Stimulated activated CD4-positive, alpha-beta T cell treated with anti-CD3 and anti-CD28 coated beads, Interleukin-4, amount 100 ng/mL, for 48 hours (primary cell): ENCODE data around the gene SCYGR6.

Experiments
- DNase-seq, 2 donors: peaks; one replicate each; pipeline ENCODE4 v3.0.0-alpha.2; 2020; ENCODE audit warnings: low read depth in 2 of 2

SCYGR6 gene

DNA sequence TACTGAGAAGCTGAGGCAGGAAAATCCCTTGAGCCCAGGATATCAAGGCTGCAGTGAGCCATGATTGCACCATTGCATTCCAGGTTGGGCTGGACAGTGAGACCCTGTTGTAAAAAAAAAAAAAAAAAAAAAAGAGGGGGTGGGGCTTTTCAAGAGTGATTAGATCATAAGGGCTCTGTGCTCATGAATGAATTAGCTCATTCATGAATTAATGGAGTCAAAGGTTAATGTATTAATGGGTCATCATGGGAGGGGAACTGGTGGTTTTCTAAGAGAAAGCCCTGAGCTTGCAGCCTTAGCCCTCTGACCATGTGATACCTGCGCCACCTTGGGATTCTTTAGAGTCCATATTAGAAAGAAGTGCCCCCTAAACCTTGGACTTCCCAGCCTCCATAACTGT is 11.3 kb downstream of the SCYGR6 start:
- no peak for DNase-seq

DNA sequence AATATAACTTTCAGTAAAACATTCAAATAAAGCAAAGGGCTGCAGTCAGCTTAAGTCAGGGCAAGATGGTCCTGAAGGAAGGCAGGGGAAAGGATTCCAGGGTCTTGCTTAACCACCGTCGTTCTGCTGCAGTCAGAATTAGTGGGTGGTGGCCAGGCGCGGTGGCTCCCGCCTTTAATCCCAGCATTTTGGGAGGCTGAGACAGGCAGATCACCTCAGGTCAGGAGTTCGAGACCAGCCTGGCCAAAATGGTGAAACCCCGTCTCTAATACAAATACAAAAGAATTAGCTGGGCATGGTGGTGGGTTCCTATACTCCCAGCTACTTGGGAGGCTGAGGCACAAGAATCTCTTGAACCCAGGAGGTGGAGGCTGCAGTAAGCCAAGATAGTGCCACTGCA is 13.6 kb downstream of the SCYGR6 start:
- DNase-seq = no peak

DNA sequence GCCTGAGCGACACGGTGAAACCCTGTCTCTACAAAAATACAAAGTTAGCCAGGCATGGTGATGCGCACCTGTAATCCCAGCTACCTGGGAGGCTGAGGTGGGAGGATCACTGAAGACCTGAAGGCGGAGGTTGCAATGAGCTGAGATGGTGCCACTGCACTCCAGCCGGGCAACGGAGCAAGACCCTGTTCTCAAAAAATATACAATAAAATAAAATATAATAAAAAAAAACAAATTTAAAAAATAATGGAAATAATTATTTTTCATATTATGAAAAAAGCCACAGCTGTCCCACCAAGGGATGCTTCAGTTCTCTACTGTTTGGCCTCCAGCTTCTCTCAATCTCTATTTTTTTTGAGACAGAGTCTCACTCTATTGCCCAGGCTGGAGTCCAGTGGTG is 17.2 kb downstream of the SCYGR6 start:
- no peak for DNase-seq

DNA sequence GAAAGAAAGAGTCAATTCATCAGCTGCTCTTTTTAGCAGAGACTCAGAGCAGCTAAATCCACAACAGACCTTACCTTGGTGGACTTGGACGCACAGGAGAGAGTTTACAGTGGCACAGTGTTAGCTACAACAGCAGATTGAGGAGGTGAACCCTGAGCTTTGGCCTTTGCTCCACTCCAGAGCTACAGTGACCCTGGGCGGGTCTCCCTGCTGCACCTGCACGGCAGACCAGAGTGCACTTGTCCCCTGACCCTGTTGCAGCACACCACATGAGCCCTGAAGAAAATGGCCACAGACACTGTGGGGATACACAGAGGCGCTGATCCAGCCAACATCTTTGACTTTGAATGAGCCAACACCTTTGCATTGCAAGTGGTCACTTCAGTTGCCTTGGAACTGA is 17.7 kb downstream of the SCYGR6 start:
- DNase-seq = no peak

DNA sequence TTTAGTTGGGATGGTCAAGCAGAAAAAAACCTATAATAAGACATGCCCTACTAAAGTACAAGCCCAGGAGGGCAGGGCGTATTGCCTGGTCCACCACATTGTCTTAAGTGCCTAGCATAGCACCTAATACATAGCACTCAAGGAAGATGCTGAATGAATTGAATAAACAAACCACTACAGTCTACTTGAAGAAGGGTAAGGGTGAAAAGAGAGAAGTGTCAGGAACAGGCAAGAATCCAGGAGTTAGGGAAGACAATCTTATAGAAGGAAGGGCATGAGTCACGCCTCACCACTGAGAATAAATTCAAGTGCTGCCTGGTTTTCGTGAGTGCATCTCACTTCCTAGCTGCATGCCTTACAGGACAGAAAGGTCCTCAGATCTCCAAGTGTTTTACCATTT is 20.6 kb downstream of the SCYGR6 start:
- no peak for DNase-seq

DNA sequence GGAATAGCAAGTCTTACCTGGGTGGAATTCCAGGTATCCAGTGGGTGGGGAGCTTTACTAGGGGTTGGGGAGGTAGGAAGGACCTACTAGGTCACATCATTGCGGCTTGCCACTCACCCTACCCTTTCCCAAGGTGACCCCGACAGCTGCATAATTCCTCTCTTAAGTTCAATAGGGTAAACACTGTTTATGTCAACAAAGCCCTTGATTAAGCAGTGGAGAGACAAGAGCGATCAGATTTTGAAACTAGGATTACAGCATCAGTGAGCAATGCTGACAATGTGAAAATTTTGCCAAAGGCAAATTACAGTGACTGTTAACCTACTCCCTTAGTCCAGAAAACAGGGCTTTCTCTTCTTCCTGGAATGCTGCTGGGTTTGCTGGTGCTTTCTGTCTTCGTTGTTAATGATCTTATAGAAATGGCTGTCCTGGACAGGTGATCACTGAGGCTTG is 21.3 kb downstream of the SCYGR6 start:
- DNase-seq = no peak

DNA sequence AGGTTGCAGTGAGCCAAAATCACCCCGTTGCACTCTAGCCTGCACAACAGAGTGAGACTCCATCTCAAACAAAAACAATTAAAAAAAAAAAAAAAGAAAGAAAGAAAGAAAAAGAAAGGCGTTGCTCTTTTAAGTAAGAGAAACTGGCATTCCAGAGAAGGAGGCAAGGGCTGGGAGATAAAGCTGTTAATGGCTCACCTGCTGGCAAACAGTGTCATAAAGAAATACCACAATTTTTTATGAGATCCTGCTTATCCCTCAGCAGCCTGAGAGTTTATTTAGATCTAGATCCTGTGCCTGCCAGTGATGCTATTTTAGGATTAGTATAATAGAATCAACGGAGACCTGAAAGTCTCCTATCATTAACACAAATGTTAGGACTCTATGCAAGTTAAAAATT is 23.0 kb downstream of the SCYGR6 start:
- no peak for DNase-seq

DNA sequence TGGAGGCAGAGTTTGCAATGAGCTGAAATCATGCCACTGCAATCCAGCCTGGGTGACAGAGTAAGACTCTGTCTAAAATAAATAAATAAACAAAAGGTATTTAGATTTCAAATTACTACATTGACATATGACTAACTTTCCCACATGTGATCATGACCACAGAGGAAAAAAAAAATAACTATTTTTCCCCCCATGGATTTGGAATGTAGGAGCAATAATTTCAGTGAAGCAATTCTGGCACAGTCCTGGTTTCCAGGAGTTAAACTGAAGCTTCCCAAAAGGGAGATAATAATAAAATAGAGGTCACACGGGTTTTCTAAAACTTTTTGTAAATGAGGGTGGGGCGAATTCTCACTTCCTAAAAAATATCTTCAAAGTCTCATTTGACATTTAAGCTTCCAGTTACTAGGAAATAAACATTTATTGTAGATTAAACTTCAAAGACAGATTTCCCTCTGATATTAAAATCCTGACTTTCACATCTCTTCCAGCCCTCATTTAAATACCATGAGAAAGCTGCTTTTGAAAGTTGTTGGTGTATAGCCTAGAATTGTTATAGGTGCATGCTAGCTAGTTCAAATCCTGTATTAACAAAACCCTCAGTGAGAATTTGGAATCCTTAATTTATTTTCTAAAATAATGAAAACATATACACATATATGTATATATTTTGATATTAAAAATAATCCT is 27.4 kb downstream of the SCYGR6 start:
- no peak for DNase-seq

DNA sequence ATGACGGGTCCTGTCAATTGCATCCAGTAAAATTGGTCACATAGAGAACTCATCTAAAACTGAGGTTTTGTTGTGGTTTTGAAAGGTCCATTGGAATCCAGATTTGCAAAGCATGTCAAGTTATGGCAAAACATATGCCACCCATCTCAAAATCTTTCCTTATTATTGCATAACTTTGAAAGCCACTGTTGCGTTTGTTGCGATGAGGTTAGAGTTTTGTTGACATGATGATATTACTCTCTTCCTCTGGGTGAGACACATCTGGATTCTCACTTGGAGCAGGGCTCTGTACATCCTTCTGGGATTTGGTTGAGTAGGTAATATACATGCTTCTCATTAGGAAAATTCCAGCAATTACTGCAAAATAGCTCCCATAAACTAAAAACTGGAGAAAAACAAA is 37.4 kb downstream of the SCYGR6 start:
- no peak for DNase-seq

DNA sequence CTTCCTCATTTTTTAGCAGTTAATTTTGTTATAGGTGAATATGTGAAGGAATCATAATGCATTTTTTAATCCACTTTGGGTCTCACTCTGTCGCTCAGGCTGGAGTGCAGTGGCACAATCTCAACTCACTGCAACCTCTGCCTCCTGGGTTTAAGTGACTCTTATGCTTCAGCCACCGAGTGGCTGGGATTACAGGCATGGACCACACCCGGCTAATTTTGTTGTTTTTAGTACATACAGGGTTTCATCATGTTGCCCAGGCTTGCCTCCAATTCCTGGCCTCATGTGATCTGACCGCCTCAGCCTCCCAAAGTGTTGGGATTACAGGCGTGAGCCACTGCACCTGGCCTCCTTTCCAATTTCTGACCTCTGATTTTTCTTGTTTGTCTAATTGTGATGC is 40.3 kb downstream of the SCYGR6 start:
- DNase-seq = no peak

DNA sequence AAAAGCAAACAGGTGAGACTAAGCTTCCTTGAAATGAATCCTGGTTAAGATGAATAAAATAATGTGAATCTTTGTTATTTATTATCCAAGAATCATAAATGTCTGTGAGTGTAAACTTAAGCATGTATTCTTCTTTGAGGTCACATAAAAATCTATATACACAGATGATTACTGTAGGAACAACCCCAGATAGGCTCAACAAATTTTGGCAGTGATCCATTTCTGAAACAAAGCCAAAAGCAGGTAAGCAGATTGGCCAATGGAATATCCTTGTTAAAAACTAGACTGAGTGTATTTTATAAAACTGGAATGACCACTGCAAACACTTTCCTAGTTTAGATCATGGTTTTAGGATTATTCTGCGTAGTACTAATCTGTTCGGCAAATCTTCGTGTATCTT is 46.6 kb downstream of the SCYGR6 start:
- no peak for DNase-seq

DNA sequence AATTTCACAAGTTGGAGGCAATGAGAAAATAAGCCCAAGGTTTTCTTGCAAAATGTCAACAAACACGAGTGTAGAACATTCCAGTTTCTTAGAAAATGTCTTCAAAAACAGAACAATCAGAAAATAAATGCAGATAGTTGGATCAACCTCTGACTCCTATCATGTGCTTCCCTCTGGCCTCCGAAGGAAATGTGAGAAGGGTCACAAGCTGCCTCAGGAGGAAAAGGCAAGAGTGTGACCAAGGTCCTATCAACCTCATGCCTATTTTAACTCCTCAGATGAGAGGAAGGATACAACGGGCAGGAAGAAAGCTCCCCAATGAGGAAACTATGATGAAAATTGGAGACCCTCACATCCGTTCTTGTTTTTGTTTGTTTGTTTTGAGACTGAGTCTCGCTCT is 50.1 kb downstream of the SCYGR6 start:
- DNase-seq = no peak
